NCI-H1105 (cell line): ENCODE measurements around the gene CCDC136.

Experiments
- DNase-seq: peaks from one replicate; lab custom pipeline; 2025; lab: John Stamatoyannopoulos, UW

Gene CCDC136

GRCh38 chr7:128777156-128778123 is 14.3 kb upstream of the CCDC136 start:
- no peak for DNase-seq

- DNase-seq, result no peak
Measured at GRCh38 chr7:128778946-128779345, 12.8 kb upstream of the CCDC136 start.

GRCh38 chr7:128781126-128781525 is 10.6 kb upstream of the CCDC136 start:
- DNase-seq, result no peak

DNA sequence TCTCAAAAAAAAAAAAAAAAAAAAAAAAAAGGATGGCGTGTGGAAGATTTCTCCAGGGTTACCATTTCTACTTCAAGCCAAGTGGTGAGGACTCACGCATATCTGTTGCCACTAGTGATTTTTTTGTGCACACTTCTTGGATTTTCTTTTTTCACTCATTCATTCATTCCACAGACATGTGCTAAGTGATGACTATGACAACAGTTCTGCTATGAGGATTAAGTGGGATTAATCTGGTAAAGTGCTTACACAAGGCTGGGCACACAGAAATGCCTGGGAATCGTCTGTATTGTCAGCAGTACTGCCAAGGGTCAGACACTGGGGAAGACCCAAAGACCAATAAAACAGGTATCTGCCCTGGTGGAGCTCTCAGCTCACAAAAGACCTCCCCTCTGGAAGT is 9.9 kb upstream of the CCDC136 start:
- DNase-seq, result no peak

GRCh38 chr7:128783143-128783861 is 8.5 kb upstream of the CCDC136 start:
- no peak for DNase-seq

- no peak for DNase-seq
Measured at GRCh38 chr7:128785738-128786137, 6.0 kb upstream of the CCDC136 start.

DNA sequence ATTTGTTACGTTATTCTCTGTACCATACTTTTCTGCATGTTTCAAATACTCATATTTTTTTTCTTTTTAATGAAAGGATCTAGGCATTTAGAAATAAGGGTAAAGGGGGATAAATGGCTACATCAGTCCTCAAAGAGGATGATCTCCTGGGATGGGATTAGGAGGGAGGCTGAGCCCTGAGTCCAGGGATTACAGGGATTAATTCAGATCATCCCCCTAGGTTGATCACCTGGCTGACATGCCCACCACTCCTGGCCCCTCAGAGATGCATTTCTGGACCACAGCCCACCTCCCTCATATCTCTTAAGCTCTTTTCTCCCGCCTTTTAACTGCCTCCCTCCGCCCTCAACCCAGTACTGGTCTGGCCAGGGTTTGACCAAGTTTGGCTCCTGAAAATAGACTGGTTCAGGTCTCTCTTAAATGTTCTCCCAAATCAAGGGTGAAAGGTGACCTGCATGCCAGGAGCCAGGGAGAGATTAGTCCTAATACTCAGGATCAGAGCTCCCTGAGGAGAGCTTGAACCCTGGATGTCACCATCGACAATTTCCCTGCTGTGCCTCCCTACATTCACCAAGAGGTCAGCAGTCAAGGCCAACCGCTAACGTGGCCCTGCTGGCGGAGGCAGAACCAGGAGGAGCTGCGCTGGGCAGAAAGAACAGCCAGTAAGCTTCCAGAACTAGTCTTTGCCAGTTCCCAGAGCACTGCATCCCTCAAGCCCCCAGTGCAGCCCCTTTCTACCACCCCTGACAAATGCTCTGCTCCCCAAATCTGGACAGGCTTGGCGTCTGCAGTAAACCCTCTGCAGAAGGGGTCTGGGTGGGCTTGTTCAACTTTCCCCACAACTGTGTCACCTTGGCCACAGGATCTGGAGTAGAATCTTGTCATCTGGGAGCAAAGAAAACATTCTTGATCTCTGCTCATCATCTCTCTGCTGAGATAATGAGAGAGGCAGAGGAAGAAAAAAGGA is 3.0 kb upstream of the CCDC136 start:
- no peak for DNase-seq

DNA sequence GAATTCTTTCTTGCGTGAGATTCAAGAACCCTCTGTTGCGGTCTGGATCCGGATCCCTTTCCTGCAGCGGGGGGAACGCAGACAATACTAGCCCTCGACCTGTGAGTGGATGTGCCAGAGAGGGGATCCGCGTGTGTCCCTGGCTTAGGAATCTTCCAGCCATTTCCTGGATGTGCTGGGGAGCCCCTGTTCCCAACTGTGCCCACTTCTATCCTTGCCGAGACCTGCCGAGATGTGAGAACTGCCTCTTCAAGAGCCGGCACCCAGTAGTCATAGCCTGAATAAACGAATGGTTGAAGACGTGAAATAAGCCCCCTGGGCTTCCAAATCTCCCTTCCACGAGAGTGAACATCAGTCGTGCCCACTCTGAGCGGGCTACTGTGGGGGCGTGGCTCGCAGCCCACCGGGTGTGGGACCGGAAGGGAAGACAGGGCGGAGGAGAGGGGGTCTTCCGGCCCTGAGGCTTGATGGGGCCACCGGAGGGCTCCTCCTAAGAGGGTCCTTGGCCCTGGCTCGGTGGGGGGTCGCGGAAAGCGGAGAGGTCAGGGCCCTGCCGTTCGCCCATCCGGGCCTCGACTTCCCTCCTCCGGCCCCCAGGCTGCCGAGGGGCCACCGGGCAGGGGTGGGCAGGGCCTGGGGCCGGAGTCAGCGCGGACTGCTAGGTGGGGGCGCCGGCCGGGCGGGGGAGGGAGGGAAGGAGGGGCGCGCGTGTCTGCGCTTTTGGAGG is 1.3 kb upstream of the CCDC136 start:
- DNase-seq, result no peak

GRCh38 chr7:128791972-128792327 is 182 bp downstream of the CCDC136 start:
- no peak for DNase-seq

GRCh38 chr7:128792471-128793180 is 858 bp downstream of the CCDC136 start:
- no peak for DNase-seq

DNA sequence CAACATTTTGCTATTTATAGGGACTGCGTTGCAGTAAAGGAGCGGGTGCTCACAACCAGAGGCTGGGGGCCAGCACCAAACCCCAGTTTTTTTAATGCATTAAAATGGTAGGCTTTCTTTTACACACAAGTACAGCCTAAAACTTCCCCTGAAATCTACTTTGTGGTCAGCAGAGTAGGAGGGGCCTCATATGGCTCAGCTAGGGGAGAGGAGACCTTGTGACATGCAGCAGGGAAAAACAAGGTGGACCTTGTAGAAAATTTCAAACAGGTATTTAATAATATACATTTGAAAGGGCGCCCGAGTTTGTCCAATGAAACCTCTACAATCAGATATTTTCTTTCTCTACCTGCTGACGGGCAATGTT is 1.4 kb downstream of the CCDC136 start:
- DNase-seq, result no peak

DNA sequence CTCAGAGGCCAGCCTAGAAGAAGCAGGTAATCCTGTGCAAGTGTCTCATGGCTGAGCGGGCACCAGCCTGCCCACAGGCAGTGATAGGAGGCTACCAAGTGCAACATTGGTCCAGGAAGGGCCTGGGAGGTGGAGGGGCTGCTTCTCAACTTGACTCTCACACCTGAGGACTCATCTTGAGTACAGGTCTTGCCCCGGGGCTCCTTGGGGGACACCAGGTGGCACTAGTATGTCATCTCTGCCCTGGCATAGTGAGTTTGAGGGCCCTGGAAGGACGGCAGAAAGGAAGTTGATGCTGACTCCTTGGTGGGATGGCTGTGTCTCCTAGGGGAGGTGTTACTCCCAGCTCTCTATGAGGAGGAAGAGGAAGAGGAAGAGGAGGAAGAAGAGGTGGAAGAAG is 2.3 kb downstream of the CCDC136 start:
- DNase-seq, result no peak

GRCh38 chr7:128794436-128794835 is 2.7 kb downstream of the CCDC136 start:
- no peak for DNase-seq

DNA sequence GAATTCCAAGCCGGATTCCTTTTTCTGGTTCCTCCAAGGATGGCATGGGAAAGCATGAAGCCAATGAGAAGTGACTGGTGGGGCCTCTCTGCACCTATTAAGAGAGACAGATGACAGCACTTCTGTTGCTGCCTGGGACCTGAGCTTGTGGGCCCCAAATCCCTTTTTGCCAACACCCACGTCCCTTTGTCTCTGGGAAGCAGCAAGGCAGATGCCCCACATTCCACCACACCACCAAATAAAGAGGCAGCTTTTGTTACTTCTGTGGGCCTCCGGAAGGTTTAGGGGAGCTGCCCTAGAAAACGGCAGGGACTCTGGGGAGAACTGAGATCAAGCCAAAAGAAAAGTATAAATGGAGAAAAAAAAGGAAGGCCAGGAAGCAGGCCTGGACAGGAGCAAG is 3.4 kb downstream of the CCDC136 start:
- no peak for DNase-seq

- DNase-seq, result no peak
Measured at GRCh38 chr7:128796327-128796726, 4.6 kb downstream of the CCDC136 start.

DNA sequence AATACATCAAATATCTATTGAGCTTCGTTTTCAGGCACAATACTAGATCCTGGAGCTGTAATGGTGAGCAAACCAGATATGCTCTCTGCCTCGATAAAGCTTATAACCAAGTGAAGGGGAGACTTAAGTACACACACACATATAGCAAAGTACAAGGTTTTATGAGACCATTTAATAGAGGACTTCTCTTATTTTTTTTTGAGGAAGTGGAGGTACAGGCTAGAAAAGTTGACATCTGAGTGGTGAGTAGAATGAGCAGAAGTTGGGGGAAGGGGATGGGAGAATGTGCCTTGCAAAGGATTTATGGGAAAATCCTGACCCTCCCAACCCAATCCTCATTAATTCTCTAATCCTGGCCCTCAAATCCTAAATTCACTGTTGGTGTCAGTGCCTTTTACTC is 7.7 kb downstream of the CCDC136 start:
- no peak for DNase-seq

- DNase-seq, result no peak
Measured at GRCh38 chr7:128800567-128800966, 8.8 kb downstream of the CCDC136 start.

DNA sequence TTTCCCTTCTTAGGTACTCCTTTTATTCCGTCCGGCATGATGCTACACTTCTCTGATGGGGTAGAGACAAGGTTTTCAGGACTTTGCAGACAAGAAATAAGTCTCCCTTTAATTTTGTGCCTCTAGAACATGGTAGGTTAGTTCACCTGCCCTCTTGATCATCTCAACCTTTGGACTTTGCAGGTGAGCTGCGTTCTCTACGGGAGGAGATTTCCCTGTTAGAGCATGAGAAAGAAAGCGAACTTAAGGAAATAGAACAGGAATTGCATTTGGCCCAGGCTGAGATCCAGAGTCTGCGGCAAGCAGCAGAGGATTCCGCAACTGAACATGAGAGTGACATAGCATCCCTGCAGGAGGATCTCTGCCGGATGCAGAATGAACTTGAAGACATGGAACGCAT is 9.2 kb downstream of the CCDC136 start:
- no peak for DNase-seq

GRCh38 chr7:128801667-128802418 is 10.1 kb downstream of the CCDC136 start:
- DNase-seq, result no peak

DNA sequence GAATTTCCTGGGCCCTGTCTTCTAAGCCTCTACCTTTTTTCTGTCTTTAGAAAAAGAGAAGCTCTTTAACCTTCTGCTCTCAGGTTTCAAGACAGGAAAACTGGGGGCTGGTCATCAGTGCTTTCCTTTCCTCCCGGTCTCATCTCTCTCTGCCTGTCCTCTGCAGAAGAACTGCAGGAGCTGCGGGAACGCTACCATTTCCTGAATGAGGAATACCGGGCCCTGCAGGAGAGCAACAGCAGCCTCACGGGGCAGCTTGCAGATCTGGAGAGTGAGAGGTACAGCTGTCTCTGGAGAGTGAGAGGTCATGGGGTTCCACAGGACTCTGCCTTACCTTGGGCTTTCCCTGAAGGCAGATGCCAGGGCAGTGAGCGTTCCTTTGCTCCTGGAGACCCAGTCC is 12.7 kb downstream of the CCDC136 start:
- DNase-seq, result no peak
